Measurements from ENCODE around the gene ITCH. TPM values are rescaled to one million over a fixed set of nuclear protein-coding genes. Genes with fewer than 3 reads are reported as not detected.

ITCH gene
- total and polyA plus RNA-seq, 9 of the 15 experiments (the other 6 are each of a cell fraction or from before 2014, with no cell fraction given) = 7.5 to 53.0 (median 22.9) TPM

DNA sequence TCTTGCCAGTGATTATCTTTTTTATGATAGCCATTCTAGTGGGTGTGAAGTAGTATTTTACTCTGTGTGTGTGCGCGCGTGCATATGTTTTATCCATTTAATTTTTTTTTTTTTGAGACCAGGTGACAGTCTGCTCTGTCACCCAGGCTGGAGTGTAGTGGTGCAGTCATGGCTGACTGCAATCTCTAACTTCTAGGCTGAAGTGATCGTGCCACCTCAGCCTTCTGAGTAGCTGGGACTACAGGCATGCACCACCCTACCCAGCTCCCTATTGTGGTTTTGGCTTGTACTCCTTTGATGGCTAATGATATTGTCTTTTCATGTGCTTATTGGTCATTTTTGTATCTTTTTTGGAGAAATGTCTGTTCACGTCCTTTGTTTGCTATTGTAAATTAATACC is 33.3 kb downstream of the ITCH start (continued):
- TF ChIP-seq, protein P1, sequence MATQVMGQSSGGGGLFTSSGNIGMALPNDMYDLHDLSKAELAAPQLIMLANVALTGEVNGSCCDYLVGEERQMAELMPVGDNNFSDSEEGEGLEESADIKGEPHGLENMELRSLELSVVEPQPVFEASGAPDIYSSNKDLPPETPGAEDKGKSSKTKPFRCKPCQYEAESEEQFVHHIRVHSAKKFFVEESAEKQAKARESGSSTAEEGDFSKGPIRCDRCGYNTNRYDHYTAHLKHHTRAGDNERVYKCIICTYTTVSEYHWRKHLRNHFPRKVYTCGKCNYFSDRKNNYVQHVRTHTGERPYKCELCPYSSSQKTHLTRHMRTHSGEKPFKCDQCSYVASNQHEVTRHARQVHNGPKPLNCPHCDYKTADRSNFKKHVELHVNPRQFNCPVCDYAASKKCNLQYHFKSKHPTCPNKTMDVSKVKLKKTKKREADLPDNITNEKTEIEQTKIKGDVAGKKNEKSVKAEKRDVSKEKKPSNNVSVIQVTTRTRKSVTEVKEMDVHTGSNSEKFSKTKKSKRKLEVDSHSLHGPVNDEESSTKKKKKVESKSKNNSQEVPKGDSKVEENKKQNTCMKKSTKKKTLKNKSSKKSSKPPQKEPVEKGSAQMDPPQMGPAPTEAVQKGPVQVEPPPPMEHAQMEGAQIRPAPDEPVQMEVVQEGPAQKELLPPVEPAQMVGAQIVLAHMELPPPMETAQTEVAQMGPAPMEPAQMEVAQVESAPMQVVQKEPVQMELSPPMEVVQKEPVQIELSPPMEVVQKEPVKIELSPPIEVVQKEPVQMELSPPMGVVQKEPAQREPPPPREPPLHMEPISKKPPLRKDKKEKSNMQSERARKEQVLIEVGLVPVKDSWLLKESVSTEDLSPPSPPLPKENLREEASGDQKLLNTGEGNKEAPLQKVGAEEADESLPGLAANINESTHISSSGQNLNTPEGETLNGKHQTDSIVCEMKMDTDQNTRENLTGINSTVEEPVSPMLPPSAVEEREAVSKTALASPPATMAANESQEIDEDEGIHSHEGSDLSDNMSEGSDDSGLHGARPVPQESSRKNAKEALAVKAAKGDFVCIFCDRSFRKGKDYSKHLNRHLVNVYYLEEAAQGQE (IDR thresholded peaks at IDR 0.05; ENCODE audit: borderline replicate concordance) = no peak
- TF ChIP-seq, protein P1 (CRISPR knock-in tag; IDR thresholded peaks at IDR 0.05; ENCODE audit: low read depth) = no peak
- no peak for TF ChIP-seq SNIP1 (IDR thresholded peaks at IDR 0.05; ENCODE audit: low read depth)

DNA sequence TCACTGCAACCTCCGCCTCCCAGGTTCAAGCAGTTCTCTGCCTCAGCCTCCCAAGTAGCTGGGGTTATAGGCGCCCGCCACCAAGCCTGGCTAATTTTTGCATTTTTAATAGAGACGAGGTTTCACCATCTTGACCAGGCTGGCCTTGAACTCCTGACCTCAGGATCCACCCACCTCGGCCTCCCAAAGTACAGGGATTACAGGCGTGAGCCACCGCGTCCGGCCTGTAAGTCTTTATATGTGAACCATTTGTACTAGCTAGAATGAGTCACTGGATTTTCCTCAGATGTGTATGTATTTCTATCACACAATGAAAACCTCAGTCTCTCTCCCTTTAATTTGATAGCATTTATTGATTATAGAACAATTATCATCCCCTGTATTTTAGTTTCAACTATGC is 34.0 kb downstream of the ITCH start:
- Histone ChIP-seq H4K20me1 (replicated peaks; ENCODE audit: control insufficient read depth, insufficient read depth, low read length) (no peaks in the 10 kb centered on the region), H3K4me2 (ENCODE audit: insufficient read depth, low read length) (no peak overlapping the region), H3K79me2 (ENCODE audit: control insufficient read depth, insufficient read depth, low read length) (peaks cover 44% of the 10 kb centered on the region), H2AFZ (ENCODE audit: low read depth, low read length) (no peak overlapping the region), H3K9ac (ENCODE audit: insufficient read depth in 1 of 2, low read depth in 2 of 2, low read length in 2 of 2) (no peak overlapping the region), H3K9me1 (ENCODE audit: control insufficient read depth, insufficient read depth, low read length) (no peaks in the 10 kb centered on the region), H3K27ac (ENCODE audit: extremely low read depth, low read depth, low read length) (no peak overlapping the region), H3K36me3 (ENCODE audit: control insufficient read depth, insufficient read depth, low read length) (peaks cover 64% of the 10 kb centered on the region), H3K27me3 (ENCODE audit: control insufficient read depth in 2 of 2, insufficient read depth in 2 of 2, low read length in 2 of 2) (no peaks in the 10 kb centered on the region), H3K4me3 (no peak overlapping the region), H3K9me3 (replicated peaks; ENCODE audit: control insufficient read depth, insufficient read depth, low read depth, low read length) (no peaks in the 10 kb centered on the region), H3K4me1 (replicated peaks in 1 of 2; ENCODE audit: control insufficient read depth in 2 of 2, insufficient read depth in 2 of 2, low read length in 2 of 2) (no peaks in the 10 kb centered on the region)
- BruUV-seq (replicated peaks) = no TSS peak
- POLR2A ChIA-PET = interaction anchor here (0.6 kb wide), 1 partner anchor 317 kb away, joined by 3 read pairs; no protein-coding TSS in a partner anchor
- 96% methylated on average over 9 of the region's 9 CpGs for WGBS (ENCODE audit: insufficient coverage, low coverage, missing lambda C conversion rate)
- in situ Hi-C loops (cut with MboI) = no loop called here
- DNase-seq (ENCODE audit: extremely low read depth in 1 of 4, low spot score in 3 of 4) = no peak
- CTCF ChIA-PET (ENCODE audit: low intra/inter-chr PET ratio) = no interaction called here
- FAIRE-seq = no peak
- intact Hi-C loops (cut with micrococcal nuclease) = no loop called here
- ATAC-seq = no peak
- no peak for TF ChIP-seq ZNF134 (CRISPR knock-in tag; conservative IDR thresholded peaks at IDR 0.05)
- TF ChIP-seq ILF3 (IDR thresholded peaks at IDR 0.05; ENCODE audit: borderline replicate concordance) = no peak
- TF ChIP-seq, protein P2, sequence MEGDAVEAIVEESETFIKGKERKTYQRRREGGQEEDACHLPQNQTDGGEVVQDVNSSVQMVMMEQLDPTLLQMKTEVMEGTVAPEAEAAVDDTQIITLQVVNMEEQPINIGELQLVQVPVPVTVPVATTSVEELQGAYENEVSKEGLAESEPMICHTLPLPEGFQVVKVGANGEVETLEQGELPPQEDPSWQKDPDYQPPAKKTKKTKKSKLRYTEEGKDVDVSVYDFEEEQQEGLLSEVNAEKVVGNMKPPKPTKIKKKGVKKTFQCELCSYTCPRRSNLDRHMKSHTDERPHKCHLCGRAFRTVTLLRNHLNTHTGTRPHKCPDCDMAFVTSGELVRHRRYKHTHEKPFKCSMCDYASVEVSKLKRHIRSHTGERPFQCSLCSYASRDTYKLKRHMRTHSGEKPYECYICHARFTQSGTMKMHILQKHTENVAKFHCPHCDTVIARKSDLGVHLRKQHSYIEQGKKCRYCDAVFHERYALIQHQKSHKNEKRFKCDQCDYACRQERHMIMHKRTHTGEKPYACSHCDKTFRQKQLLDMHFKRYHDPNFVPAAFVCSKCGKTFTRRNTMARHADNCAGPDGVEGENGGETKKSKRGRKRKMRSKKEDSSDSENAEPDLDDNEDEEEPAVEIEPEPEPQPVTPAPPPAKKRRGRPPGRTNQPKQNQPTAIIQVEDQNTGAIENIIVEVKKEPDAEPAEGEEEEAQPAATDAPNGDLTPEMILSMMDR (IDR thresholded peaks at IDR 0.05 in 2 of 3, conservative IDR thresholded peaks at IDR 0.05 in 1 of 3; ENCODE audit: insufficient read depth in 2 of 3, low read depth in 1 of 3, low read length in 3 of 3) = no peak
- TF ChIP-seq CBFA2T2 (conservative IDR thresholded peaks at IDR 0.05) = no peak
- TF ChIP-seq, protein P3, sequence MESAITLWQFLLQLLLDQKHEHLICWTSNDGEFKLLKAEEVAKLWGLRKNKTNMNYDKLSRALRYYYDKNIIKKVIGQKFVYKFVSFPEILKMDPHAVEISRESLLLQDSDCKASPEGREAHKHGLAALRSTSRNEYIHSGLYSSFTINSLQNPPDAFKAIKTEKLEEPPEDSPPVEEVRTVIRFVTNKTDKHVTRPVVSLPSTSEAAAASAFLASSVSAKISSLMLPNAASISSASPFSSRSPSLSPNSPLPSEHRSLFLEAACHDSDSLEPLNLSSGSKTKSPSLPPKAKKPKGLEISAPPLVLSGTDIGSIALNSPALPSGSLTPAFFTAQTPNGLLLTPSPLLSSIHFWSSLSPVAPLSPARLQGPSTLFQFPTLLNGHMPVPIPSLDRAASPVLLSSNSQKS (CRISPR knock-in tag; IDR thresholded peaks at IDR 0.05) = no peak
- no peak for TF ChIP-seq NR3C1 (CRISPR knock-in tag; IDR thresholded peaks at IDR 0.05)
- no peak for TF ChIP-seq DNMT1 (IDR thresholded peaks at IDR 0.05)
- no peak for TF ChIP-seq MTA3 (IDR thresholded peaks at IDR 0.05; ENCODE audit: borderline replicate concordance)
